ENCODE measurements around the gene NUDT3. TPM values are rescaled to one million over a fixed set of nuclear protein-coding genes. Genes with fewer than 3 reads are reported as not detected.

Gene NUDT3
- total and polyA plus RNA-seq, 9 of the 15 experiments (the other 6 are each of a cell fraction or from before 2014, with no cell fraction given) = 5.4 to 81.2 (median 56.4) TPM

- Histone ChIP-seq H3K9me3 (replicated peaks; ENCODE audit: control insufficient read depth, insufficient read depth, low read depth, low read length) (no peaks in the 10 kb centered on the region), H3K27ac (ENCODE audit: extremely low read depth, low read depth, low read length) (peak overlapping the region; percentile 27; the same call in 1 of the 3 replicates), H3K4me1 (replicated peaks in 1 of 2; ENCODE audit: control insufficient read depth in 2 of 2, insufficient read depth in 2 of 2, low read length in 2 of 2) (peaks cover 2 to 15% of the 10 kb centered on the region in 2 experiments; a peak in 4 of 5 replicates), H3K4me3 (no peak overlapping the region), H3K9me1 (ENCODE audit: control insufficient read depth, insufficient read depth, low read length) (no peaks in the 10 kb centered on the region), H4K20me1 (replicated peaks; ENCODE audit: control insufficient read depth, insufficient read depth, low read length) (peaks cover 5% of the 10 kb centered on the region; the same call in 1 of the 2 replicates), H3K79me2 (ENCODE audit: control insufficient read depth, insufficient read depth, low read length) (peaks cover 91% of the 10 kb centered on the region), H3K27me3 (ENCODE audit: control insufficient read depth in 2 of 2, insufficient read depth in 2 of 2, low read length in 2 of 2) (no peaks in the 10 kb centered on the region), H3K9ac (ENCODE audit: insufficient read depth in 1 of 2, low read depth in 2 of 2, low read length in 2 of 2) (no peak overlapping the region; a peak in 1 of 4 replicates), H3K4me2 (ENCODE audit: insufficient read depth, low read length) (no peak overlapping the region), H3K36me3 (ENCODE audit: control insufficient read depth, insufficient read depth, low read length) (peaks cover 9% of the 10 kb centered on the region; the same call in 2 of the 3 replicates), H2AFZ (ENCODE audit: low read depth, low read length) (no peak overlapping the region)
- in situ Hi-C loops (cut with MboI) = no loop called here
- FAIRE-seq = no peak
- ATAC-seq = peak; percentile 18
- TF ChIP-seq, protein P1, sequence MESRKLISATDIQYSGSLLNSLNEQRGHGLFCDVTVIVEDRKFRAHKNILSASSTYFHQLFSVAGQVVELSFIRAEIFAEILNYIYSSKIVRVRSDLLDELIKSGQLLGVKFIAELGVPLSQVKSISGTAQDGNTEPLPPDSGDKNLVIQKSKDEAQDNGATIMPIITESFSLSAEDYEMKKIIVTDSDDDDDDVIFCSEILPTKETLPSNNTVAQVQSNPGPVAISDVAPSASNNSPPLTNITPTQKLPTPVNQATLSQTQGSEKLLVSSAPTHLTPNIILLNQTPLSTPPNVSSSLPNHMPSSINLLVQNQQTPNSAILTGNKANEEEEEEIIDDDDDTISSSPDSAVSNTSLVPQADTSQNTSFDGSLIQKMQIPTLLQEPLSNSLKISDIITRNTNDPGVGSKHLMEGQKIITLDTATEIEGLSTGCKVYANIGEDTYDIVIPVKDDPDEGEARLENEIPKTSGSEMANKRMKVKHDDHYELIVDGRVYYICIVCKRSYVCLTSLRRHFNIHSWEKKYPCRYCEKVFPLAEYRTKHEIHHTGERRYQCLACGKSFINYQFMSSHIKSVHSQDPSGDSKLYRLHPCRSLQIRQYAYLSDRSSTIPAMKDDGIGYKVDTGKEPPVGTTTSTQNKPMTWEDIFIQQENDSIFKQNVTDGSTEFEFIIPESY (CRISPR knock-in tag; IDR thresholded peaks at IDR 0.05) = no peak
- TF ChIP-seq MBD1 (CRISPR knock-in tag; IDR thresholded peaks at IDR 0.05) (0 out of 2 replicates have a peak, but pooled peaks have one; percentile 15), RBFOX2 (IDR thresholded peaks at IDR 0.05; ENCODE audit: low read depth, low read length) (no peak), ZNF408 (CRISPR knock-in tag; IDR thresholded peaks at IDR 0.05; ENCODE audit: low read depth) (no peak), ARID1B (IDR thresholded peaks at IDR 0.05) (0 out of 2 replicates have a peak, but pooled peaks have one; percentile 0), C11orf30 (IDR thresholded peaks at IDR 0.05; ENCODE audit: low read depth) (no peak), SREBF2 (CRISPR knock-in tag; IDR thresholded peaks at IDR 0.05) (no peak), SMAD2 (IDR thresholded peaks at IDR 0.05; ENCODE audit: low read depth, low read length) (no peak), MTA3 (IDR thresholded peaks at IDR 0.05; ENCODE audit: borderline replicate concordance) (no peak)
- no TSS peak for BruUV-seq (replicated peaks)
- intact Hi-C loops (cut with micrococcal nuclease) = no loop called here
- POLR2A ChIA-PET = interaction anchor here (0.6 to 1.1 kb wide), 2 partner anchors 17 to 40 kb away, joined by 3 read pairs; no protein-coding TSS in a partner anchor
- CTCF ChIA-PET (ENCODE audit: low intra/inter-chr PET ratio) = no interaction called here
- WGBS (ENCODE audit: insufficient coverage, low coverage, missing lambda C conversion rate) = 42% methylated on average over 7 of the region's 7 CpGs
- no peak for DNase-seq (ENCODE audit: extremely low read depth in 1 of 4, low spot score in 3 of 4)
These were observed 41.6 kb downstream of the NUDT3 start for GRCh38 chr6:34350934-34351217.
